Measurements from ENCODE around the gene MUSTN1.

- no peak for TF ChIP-seq CTCF (IDR thresholded peaks at IDR 0.05; ENCODE audit: low read length)
- no peak for TF ChIP-seq EZH2phosphoT487 (IDR thresholded peaks at IDR 0.05; ENCODE audit: low read length)
These were observed 25.0 kb upstream of the MUSTN1 start for GRCh38 chr3:52859686-52860423.
